Posterior cingulate gyrus (tissue), 11 donors: ENCODE results near the gene BRD8.
"Not testable (repeated sequence)": the region's sequence is repeated elsewhere in the genome, so short reads cannot be mapped to it uniquely, and the experiment has no call there.

ENCODE experiments used
- DNase-seq, 10 donors: peaks; one replicate each; pipeline versions ENCODE4 v3.0.0 to v3.0.0-alpha.2; 2020 to 2021; ENCODE audit warnings: mixed read lengths in 3 of 10
- intact Hi-C: fragments of 100-400 bp; cut with DNase I; formaldehyde crosslinking; loops from one replicate; pipeline ENCODE4 v1.15.1; 2023

BRD8 gene, protein sequence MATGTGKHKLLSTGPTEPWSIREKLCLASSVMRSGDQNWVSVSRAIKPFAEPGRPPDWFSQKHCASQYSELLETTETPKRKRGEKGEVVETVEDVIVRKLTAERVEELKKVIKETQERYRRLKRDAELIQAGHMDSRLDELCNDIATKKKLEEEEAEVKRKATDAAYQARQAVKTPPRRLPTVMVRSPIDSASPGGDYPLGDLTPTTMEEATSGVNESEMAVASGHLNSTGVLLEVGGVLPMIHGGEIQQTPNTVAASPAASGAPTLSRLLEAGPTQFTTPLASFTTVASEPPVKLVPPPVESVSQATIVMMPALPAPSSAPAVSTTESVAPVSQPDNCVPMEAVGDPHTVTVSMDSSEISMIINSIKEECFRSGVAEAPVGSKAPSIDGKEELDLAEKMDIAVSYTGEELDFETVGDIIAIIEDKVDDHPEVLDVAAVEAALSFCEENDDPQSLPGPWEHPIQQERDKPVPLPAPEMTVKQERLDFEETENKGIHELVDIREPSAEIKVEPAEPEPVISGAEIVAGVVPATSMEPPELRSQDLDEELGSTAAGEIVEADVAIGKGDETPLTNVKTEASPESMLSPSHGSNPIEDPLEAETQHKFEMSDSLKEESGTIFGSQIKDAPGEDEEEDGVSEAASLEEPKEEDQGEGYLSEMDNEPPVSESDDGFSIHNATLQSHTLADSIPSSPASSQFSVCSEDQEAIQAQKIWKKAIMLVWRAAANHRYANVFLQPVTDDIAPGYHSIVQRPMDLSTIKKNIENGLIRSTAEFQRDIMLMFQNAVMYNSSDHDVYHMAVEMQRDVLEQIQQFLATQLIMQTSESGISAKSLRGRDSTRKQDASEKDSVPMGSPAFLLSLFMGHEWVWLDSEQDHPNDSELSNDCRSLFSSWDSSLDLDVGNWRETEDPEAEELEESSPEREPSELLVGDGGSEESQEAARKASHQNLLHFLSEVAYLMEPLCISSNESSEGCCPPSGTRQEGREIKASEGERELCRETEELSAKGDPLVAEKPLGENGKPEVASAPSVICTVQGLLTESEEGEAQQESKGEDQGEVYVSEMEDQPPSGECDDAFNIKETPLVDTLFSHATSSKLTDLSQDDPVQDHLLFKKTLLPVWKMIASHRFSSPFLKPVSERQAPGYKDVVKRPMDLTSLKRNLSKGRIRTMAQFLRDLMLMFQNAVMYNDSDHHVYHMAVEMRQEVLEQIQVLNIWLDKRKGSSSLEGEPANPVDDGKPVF

DNA sequence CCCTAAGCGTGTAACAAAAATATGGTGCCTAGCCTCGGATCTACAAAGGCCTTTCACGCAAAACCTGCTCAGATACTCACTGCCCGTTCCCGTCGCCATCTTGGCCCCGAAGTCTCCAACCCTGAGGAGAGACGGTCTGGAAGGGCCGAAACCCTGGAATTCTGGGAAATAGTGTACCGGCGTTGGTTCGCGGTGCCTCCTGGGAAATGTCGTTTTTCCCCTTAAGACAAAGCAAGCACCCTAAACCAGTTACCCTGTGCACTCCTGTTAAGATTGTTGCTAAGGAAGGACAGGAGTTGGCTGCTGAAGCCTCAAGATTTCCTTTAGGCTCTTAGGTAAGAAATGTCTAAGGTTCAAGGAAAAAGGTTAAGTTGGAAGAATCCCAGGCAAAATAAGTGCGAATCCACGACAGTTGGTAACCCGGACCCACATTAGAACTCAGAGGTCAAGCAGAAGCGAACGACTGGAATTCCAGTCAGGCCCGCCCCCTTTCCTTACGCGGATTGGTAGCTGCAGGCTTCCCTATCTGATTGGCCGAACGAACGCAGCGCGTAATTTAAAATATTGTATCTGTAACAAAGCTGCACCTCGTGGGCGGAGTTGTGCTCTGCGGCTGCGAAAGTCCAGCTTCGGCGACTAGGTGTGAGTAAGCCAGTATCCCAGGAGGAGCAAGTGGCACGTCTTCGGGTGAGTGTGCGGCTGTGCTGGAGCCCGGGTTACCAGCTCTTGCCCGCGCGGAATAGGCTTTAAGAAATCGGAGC lies at the start of gene BRD8, which contains the start of gene KIF20A:
TSS of gene BRD8 (minus strand) at position 115 of the 761 bp plus-strand sequence. CDS start at position 99, 16 bp downstream.
TSS of gene KIF20A (plus strand) at position 597 of the 761 bp plus-strand sequence. CDS start 569 bp downstream, outside the sequence.
- intact Hi-C loops: loop anchor here (10.0 kb wide), 1 partner anchor 156 kb away; the partner anchor contains the start of genes CDC25C and FAM53C
- peak; percentile 91 to 99 (median 96) for DNase-seq

DNA sequence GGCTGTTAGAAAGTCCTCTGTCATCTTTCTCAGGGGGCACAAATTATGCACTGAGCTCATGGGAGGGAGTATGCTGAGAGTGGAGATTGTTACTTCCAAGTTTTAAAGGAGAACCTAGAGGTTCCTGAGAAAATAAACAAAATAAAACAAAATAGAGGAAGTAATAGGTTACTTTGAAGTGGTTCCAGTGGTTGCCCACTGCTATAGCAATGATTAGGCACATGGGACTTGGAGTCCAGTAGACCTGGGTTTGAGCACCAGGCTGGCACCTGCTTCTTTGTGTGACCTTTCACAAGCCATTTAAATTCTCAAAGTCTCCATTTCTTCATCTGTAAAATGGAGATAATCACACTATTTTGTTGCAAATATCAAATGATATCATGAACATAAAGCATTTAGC lies 48.5 kb upstream of the BRD8 start:
- intact Hi-C loops: loop anchor here (10.0 kb wide), 1 partner anchor 188 kb away; no protein-coding TSS in a partner anchor
- no peak for DNase-seq

DNA sequence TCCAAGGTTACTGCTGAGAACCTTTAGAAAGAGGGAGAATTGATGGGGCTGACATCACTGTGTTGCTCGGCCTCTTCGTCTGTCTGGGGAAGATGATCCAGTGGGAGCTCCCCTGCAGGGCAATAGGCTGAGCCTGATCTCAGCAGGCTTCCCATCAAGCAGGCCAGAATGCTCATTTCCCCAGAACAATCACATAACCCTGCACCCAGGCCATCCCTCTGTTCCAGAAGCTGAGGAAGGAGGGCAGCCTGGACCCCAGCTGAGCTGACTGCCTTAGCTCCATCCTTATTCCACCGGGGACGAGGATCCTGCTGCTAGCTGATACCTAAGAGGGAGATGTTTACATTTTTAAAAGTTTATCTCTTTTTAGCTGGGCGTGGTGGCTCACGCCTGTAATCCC lies 46.3 kb upstream of the BRD8 start:
- no peak for DNase-seq
- intact Hi-C loops: loop anchor here (10.0 kb wide), 1 partner anchor 190 kb away; no protein-coding TSS in a partner anchor

DNA sequence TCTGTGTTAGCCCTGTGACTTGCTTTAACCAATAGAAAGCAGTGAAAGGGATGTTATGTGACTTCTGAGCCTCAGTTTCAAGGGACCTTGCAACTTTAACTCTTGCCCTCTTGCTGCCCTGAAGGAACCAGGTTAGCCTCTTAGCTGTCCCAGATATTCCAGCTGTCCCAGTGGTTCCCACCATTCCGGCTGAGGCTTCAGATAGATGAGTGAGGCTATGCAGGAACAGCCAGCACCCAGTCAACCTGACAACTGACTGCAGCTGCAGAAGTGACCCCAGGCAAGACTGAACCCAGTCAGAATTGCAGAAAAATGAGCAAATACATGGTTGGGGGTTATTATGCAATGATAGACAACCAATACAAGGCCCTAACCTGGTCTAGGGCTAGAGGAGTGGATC lies 45.1 kb upstream of the BRD8 start:
- DNase-seq: no peak
- intact Hi-C loops: loop anchor here (10.0 kb wide), 1 partner anchor 191 kb away; no protein-coding TSS in a partner anchor

DNA sequence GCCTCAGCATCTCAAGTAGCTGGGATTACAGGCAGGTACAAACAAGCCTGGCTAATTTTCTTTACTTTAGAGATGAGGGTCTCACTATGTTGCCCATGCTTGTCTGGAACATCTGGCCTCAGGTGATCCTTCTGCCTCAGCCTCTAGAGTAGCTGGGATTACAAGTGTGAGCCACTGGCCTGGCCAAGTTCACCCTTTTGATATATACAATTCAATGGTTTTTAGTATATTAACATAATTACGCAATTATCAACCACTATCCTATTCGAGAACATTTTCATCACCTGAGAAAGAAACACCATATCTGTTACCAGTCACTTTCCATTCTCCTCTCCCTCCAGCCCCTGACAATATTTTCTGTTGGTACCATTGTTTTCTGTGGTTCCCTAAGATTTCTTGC lies 38.4 kb upstream of the BRD8 start:
- DNase-seq: no peak
- intact Hi-C loops: no loop called here

DNA sequence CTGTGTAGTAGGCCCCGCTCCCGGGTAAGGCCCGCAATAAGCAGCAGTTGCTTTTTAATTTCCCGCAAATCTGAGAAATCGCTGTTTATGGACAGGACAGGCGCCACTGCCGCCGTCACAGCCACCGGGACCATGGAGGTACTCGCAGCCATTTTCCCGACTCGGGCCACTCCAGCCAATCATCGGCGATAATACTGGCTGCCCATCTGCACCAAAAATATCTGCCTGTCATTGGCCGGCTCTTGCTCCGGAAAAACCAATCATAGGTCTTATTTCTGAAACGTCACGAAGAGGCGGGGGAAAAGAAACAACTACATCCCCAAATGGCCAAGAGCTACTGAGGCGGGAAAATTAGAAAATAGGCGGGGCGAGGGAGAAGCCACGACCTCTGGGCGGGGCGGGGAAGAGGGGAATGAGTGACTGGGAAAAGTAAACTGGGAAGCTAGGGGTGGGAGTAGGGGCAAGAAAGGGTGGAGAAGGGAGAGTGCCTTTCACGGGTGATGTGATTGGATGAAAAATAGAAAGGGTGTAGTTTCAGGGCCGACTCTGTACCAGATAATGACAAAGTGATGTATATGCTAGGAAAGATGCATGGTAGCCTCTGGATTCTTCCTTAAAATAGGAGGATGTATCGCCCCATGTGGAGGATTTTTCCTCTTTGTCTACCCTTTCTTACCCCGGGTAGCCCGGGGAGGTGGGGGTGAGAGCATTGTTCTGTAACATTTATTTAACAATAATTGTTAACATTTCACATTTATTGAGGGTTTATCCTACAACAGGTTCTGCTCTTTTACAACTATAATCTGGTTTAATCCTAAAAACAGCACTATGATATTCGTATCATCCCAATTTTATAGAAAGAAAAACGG lies 35.0 kb upstream of the BRD8 start, which contains the start of gene CDC23:
TSS of gene CDC23 (minus strand) at position 163 of the 869 bp plus-strand sequence. CDS start at position 152, 11 bp downstream.
- DNase-seq: peak; percentile 84 to 98 (median 90)
- intact Hi-C loops: loop anchor here (5.0 kb wide), 1 partner anchor 124 kb away; the partner anchor contains the start of gene FAM53C

DNA sequence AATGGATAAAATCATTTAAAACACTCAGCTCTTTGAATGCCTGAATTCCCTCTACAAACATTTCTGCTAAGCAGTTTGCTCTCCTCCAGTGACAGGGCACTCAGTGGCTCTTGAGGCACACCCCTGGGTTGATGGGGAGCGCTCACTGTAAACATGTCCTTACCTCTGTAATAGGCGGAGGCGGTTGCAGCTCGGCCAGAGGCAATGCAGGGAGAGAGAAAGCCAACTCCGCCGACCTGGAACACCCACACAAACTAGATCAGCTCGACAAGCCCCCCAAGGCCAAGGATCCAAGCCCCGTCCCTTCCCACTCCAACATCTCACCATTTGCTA lies 34.4 kb upstream of the BRD8 start:
- peak in 2 of 10 donors; percentile 11 to 12 for DNase-seq
- intact Hi-C loops: loop anchor here (5.0 kb wide), 1 partner anchor 125 kb away; the partner anchor contains the start of gene FAM53C

DNA sequence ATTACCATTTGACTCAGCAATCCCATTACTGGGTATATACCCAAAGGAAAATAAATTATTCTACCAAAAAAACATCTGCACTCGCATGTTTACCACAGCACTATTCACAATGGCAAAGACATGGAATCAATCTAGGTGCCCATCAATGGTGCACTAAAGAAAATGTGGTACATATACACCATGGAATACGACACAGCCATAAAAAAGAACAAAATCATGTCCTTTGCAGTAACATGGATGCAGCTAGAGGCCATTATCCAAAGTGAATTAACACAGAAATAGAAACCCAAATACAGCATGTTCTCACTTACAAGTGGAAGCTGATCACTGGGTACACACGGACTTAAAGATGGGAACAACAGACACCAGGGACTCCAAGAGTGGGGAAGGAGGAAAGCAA lies 32.6 kb upstream of the BRD8 start:
- DNase-seq: no peak
- intact Hi-C loops: loop anchor here (5.0 kb wide), 1 partner anchor 126 kb away; the partner anchor contains the start of gene FAM53C

DNA sequence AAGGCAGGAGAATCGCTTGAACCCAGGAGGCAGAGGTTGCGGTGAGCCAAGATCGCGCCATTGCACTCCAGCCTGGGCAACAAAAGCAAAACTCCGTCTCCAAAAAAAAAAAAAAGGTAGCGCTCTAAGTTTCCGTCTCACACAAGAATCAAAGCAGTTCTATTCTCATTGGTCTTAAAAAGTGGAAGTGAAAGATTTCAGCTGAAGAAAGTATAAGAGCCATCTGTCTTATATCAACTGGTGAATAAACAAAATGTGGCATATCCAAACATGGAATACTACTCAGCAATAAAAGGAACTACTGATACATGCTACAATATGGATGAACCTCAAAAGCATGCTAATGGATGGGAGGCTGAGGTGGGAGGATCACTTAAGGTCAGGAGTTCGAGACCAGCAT lies 15.4 kb upstream of the BRD8 start:
- intact Hi-C loops, DNase-seq: not testable (repeated sequence)

DNA sequence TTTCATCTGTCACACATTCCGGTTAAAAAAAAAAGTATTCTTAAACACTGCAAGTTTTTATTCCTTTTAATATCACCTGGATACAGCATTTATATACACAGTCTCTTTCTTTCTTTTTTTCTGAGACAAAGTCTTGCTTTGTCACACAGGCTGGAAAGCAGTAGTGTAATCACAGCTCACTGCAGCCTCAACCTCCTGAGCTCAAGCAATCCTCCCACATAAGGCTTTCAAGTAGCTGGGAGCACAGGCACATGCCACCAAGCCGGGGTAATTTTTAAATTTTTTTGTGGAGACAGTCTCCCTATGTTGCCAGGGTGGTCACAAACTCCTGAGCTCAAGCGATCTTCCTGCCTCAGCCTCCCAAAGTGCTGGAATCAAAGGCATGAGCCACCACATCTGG lies 14.4 kb upstream of the BRD8 start:
- intact Hi-C loops: no loop called here

DNA sequence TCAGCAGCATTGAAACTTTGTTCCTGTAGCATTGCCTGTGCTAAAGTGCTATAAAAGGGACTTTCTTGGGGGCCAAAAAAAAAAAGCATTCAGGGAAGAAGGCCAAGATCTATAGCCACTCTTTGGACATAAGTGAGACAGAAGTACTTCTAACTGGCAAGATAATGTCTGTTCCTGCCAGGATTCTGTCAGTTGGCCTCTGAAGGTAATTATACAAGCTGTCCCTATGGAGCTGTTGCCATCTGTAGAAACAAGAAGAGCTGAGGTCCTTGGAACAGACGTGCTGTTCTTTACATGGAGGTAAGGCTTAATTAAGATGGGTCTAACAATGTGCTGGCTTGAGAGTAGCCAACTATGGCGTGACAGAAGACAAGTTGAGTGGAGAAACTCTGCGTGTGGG lies 10.2 kb upstream of the BRD8 start:
- no peak for DNase-seq
- intact Hi-C loops: no loop called here

More for the DNA sequence above, 14.4 kb upstream of the BRD8 start:
- no peak for DNase-seq

DNA sequence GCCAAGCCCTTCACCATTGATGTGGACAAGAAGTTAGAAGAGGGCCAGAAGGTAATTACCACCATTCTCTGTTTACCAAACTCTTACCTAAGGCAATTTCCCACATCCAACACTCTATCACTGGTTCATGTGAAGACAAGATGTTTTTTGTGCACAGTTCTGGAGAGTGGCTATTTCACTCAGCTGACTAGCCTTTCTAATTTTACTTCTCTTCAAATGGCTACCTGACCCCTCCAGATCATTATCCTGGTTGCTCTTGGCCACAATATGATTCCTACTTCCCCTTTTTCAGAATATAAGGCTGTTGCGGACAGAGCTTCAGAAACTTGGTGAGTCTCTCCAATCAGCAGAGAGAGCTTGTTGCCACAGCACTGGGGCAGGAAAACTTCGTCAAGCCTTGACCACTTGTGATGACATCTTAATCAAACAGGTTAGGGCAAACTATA lies 7.6 kb upstream of the BRD8 start:
- no peak for DNase-seq
- intact Hi-C loops: no loop called here

DNA sequence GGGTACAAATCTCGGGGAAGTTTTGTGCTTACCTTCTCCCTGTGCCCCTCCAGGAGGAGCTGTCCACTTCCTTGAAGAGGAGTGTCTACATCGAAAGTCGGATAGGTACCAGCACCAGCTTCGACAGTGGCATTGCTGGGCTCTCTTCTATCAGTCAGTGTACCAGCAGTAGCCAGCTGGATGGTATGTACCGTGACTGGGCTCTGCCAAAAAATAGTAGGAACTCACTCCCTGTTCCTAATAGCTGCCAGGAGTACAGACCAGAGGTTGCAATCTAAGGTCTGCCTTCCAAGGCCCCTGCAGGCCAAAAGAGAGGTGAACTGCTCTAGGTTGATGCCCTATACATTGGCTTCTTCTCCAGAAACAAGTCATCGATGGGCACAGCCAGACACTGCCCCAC lies 4.4 kb upstream of the BRD8 start:
- intact Hi-C loops: no loop called here

DNA sequence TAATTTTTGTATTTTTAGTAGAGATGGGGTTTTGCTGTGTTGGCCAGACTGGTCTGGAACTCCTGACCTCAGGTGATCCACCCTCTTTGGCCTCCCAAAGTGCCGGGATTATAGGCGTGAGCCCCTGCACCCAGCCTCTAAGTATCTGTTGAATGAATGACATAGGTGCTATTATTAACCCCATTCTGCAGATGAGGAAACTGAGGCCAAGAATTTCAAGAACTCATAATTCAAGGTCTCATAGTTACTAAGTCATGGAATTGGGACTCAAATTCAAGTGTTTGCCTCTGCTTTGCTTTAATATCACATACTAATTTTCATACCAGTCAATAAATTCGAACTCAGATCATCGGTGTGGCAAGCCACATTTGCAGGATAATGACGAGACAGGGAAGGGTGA lies 2.4 kb upstream of the BRD8 start:
- no peak for DNase-seq
- intact Hi-C loops: no loop called here

More for the DNA sequence above, 4.4 kb upstream of the BRD8 start:
- DNase-seq: no peak

DNA sequence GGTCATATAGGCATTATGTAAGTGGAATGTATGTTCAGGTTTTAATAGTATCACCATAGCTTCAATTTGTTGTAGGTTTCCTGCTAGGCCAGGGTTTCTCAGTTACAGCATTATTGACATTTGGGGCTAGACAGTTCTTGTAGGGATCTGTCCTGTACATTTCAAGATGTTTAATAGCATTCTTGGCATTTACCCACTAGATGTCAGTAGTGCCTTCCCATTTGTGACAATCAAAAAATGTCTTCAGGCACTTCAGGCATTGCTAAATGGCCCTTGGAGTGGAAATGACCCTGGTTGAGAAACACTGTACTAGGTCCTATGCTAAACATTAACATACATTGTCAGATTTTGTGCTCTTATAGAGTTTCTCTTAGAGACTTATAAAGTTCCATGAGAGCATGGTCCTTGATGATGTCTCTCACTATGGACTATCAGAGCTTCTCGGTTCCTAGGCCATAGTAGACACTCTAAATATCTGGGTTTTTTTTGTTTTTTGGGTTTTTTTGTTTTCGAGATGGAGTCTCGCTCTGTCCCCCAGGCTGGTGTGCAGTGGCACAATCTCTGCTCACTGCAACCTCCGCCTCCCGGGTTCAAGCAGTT lies 1.9 kb upstream of the BRD8 start:
- intact Hi-C loops: no loop called here
- no peak for DNase-seq

DNA sequence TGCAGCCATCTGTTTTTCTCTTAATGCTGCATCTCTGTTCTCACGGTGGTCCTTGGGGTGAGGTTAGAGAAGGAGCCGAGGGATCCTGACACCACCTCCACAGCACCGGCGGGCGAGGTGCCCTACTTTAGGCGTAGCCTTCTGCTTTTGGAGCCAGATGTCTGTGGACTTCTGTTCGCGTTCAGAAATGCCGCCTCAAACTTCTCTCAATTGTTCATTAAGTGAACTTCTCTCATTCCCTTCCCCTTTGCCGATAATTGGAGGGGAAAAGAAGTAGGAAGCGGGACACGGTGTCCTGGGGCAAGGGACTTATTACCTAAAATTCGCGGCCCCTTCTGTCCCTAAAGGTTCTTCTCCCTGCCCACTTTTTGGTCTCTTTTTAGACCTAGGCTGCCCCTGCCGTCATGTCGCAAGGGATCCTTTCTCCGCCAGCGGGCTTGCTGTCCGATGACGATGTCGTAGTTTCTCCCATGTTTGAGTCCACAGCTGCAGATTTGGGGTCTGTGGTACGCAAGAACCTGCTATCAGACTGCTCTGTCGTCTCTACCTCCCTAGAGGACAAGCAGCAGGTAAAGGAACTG lies 937 bp upstream of the BRD8 start:
- intact Hi-C loops: loop anchor here (10.0 kb wide), 1 partner anchor 155 kb away; the partner anchor contains the start of genes CDC25C and FAM53C
- no peak for DNase-seq

DNA sequence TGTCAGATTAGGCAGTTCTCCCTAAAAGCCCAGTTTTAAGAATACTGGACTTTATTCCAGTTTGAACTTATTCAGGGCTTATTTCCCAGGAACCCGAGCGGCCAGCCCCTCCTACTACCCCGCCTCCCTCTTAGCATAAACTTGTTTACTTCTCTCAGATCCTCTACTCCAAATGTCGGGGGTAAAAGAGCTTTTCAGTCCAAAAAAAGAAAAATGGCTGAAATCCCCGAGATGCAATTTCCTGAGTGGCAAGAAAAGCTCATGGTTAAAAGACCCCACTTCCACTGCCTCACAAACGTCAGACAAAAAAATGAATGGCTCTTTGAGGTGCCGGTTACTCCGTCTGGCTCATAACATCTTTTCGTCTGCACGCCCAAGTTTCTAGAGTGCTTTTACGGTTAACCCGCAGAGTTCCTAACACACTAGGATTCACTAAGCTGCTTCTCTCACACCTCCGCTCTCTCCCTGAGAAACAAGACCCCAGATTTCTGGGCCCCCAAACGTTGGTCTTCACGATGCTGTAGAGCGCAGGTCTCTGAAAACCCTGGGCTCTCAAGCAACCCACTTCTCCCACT lies 402 bp downstream of the BRD8 start:
- DNase-seq: peak in 8 of 10 donors; percentile 26 to 88 (median 44)
- intact Hi-C loops: loop anchor here (10.0 kb wide), 1 partner anchor 157 kb away; the partner anchor contains the start of genes CDC25C and FAM53C
